ENCODE data around the gene PDZRN3. TPM values are rescaled to one million over a fixed set of nuclear protein-coding genes. Genes with fewer than 3 reads are reported as not detected.
"Not testable (repeated sequence)": the region's sequence is repeated elsewhere in the genome, so short reads cannot be mapped to it uniquely, and the experiment has no call there.

PDZRN3 gene
- polyA plus RNA-seq, 4 donors: 2.2 to 21.4 (median 14.1) TPM

GRCh38 chr3:73470860-73471259 lies 153.9 kb downstream of the PDZRN3 start:
- H3K4me1 ChIP-seq (ENCODE audit: control insufficient read depth in 3 of 3, insufficient read depth in 2 of 3, low read depth in 1 of 3, low read length in 2 of 3): peaks cover 0 to 15% (median 7%) of the 10 kb centered on the region in 3 donors
- DNase-seq: no peak
- no peak overlapping the region for H3K4me3 ChIP-seq (ENCODE audit: low read depth in 1 of 3, low read length in 3 of 3)
- no peaks in the 10 kb centered on the region for H3K27me3 ChIP-seq (ENCODE audit: control insufficient read depth in 3 of 3, insufficient read depth in 3 of 3, low read length in 3 of 3)
- no peaks in the 10 kb centered on the region for H3K9me3 ChIP-seq (ENCODE audit: control insufficient read depth in 2 of 2, insufficient read depth in 1 of 2, low read depth in 1 of 2, low read length in 1 of 2)
- no peak overlapping the region for H3K27ac ChIP-seq (ENCODE audit: low read depth in 1 of 3, low read length in 2 of 3)
- FAIRE-seq: no peak
- H3K36me3 ChIP-seq (ENCODE audit: control insufficient read depth in 3 of 3, insufficient read depth in 2 of 3, low read depth in 1 of 3, low read length in 3 of 3): no peaks in the 10 kb centered on the region
- WGBS, 3 donors: 73 to 78% (median 74%) methylated on average over 4 of the region's 4 CpGs

- WGBS, 3 donors: 91 to 95% (median 93%) methylated on average over 9 of the region's 9 CpGs
- DNase-seq (no peak), FAIRE-seq (no peak)
- Histone ChIP-seq H3K4me1 (ENCODE audit: control insufficient read depth in 3 of 3, insufficient read depth in 2 of 3, low read depth in 1 of 3, low read length in 2 of 3) (peaks cover 0 to 10% (median 3%) of the 10 kb centered on the region in 3 donors), H3K27ac (ENCODE audit: low read depth in 1 of 3, low read length in 2 of 3) (no peak overlapping the region), H3K4me3 (ENCODE audit: low read depth in 1 of 3, low read length in 3 of 3) (no peak overlapping the region), H3K9me3 (ENCODE audit: control insufficient read depth in 2 of 2, insufficient read depth in 1 of 2, low read depth in 1 of 2, low read length in 1 of 2) (no peaks in the 10 kb centered on the region), H3K36me3 (ENCODE audit: control insufficient read depth in 3 of 3, insufficient read depth in 2 of 3, low read depth in 1 of 3, low read length in 3 of 3) (no peaks in the 10 kb centered on the region), H3K27me3 (ENCODE audit: control insufficient read depth in 3 of 3, insufficient read depth in 3 of 3, low read length in 3 of 3) (no peaks in the 10 kb centered on the region)
Observed at GRCh38 chr3:73469331-73469730, 155.4 kb downstream of the PDZRN3 start.

- Histone ChIP-seq H3K4me1 (ENCODE audit: control insufficient read depth in 3 of 3, insufficient read depth in 2 of 3, low read depth in 1 of 3, low read length in 2 of 3) (peaks cover 0 to 3% (median 3%) of the 10 kb centered on the region in 3 donors), H3K36me3 (ENCODE audit: control insufficient read depth in 3 of 3, insufficient read depth in 2 of 3, low read depth in 1 of 3, low read length in 3 of 3) (no peaks in the 10 kb centered on the region), H3K27ac (ENCODE audit: low read depth in 1 of 3, low read length in 2 of 3) (no peak overlapping the region), H3K4me3 (ENCODE audit: low read depth in 1 of 3, low read length in 3 of 3) (no peak overlapping the region), H3K9me3 (ENCODE audit: control insufficient read depth in 2 of 2, insufficient read depth in 1 of 2, low read depth in 1 of 2, low read length in 1 of 2) (no peaks in the 10 kb centered on the region), H3K27me3 (ENCODE audit: control insufficient read depth in 3 of 3, insufficient read depth in 3 of 3, low read length in 3 of 3) (no peaks in the 10 kb centered on the region)
- DNase-seq (no peak), FAIRE-seq (no peak)
- WGBS, 3 donors: 64 to 77% (median 67%) methylated on average over 3 of the region's 3 CpGs
Observed at GRCh38 chr3:73467211-73467610, 157.5 kb downstream of the PDZRN3 start.

GRCh38 chr3:73465926-73466325 lies 158.8 kb downstream of the PDZRN3 start:
- no peaks in the 10 kb centered on the region for H3K36me3 ChIP-seq (ENCODE audit: control insufficient read depth in 3 of 3, insufficient read depth in 2 of 3, low read depth in 1 of 3, low read length in 3 of 3)
- H3K4me3 ChIP-seq (ENCODE audit: low read depth in 1 of 3, low read length in 3 of 3): no peak overlapping the region
- H3K27me3 ChIP-seq (ENCODE audit: control insufficient read depth in 3 of 3, insufficient read depth in 3 of 3, low read length in 3 of 3): no peaks in the 10 kb centered on the region
- no peak overlapping the region for H3K27ac ChIP-seq (ENCODE audit: low read depth in 1 of 3, low read length in 2 of 3)
- no peak for DNase-seq
- H3K9me3 ChIP-seq (ENCODE audit: control insufficient read depth in 2 of 2, insufficient read depth in 1 of 2, low read depth in 1 of 2, low read length in 1 of 2): no peaks in the 10 kb centered on the region
- no peak for FAIRE-seq
- peaks cover 0 to 3% (median 0%) of the 10 kb centered on the region in 3 donors for H3K4me1 ChIP-seq (ENCODE audit: control insufficient read depth in 3 of 3, insufficient read depth in 2 of 3, low read depth in 1 of 3, low read length in 2 of 3)
- 58 to 75% (median 69%) methylated on average over 2 of the region's 2 CpGs for WGBS, 3 donors

GRCh38 chr3:73464126-73464525 lies 160.6 kb downstream of the PDZRN3 start:
- not testable (repeated sequence) for H3K4me3 ChIP-seq (ENCODE audit: low read depth in 1 of 3, low read length in 3 of 3); H3K27ac ChIP-seq (ENCODE audit: low read depth in 1 of 3, low read length in 2 of 3); H3K9me3 ChIP-seq (ENCODE audit: control insufficient read depth in 2 of 2, insufficient read depth in 1 of 2, low read depth in 1 of 2, low read length in 1 of 2); DNase-seq; H3K4me1 ChIP-seq (ENCODE audit: control insufficient read depth in 3 of 3, insufficient read depth in 2 of 3, low read depth in 1 of 3, low read length in 2 of 3); FAIRE-seq; H3K27me3 ChIP-seq (ENCODE audit: control insufficient read depth in 3 of 3, insufficient read depth in 3 of 3, low read length in 3 of 3); H3K36me3 ChIP-seq (ENCODE audit: control insufficient read depth in 3 of 3, insufficient read depth in 2 of 3, low read depth in 1 of 3, low read length in 3 of 3)
- 85 to 96% (median 86%) methylated on average over 5 of the region's 5 CpGs for WGBS, 3 donors

- Histone ChIP-seq H3K4me1 (ENCODE audit: control insufficient read depth in 3 of 3, insufficient read depth in 2 of 3, low read depth in 1 of 3, low read length in 2 of 3) (no peaks in the 10 kb centered on the region), H3K27ac (ENCODE audit: low read depth in 1 of 3, low read length in 2 of 3) (no peak overlapping the region), H3K4me3 (ENCODE audit: low read depth in 1 of 3, low read length in 3 of 3) (no peak overlapping the region), H3K36me3 (ENCODE audit: control insufficient read depth in 3 of 3, insufficient read depth in 2 of 3, low read depth in 1 of 3, low read length in 3 of 3) (no peaks in the 10 kb centered on the region), H3K27me3 (ENCODE audit: control insufficient read depth in 3 of 3, insufficient read depth in 3 of 3, low read length in 3 of 3) (no peaks in the 10 kb centered on the region), H3K9me3 (ENCODE audit: control insufficient read depth in 2 of 2, insufficient read depth in 1 of 2, low read depth in 1 of 2, low read length in 1 of 2) (no peaks in the 10 kb centered on the region)
- no peak for FAIRE-seq
- 73 to 93% (median 91%) methylated on average over 4 of the region's 4 CpGs for WGBS, 3 donors
- DNase-seq: no peak
Observed at GRCh38 chr3:73461547-73461946, 163.2 kb downstream of the PDZRN3 start.

GRCh38 chr3:73459711-73460110 lies 165.0 kb downstream of the PDZRN3 start:
- Histone ChIP-seq H3K27ac (ENCODE audit: low read depth in 1 of 3, low read length in 2 of 3) (no peak overlapping the region), H3K9me3 (ENCODE audit: control insufficient read depth in 2 of 2, insufficient read depth in 1 of 2, low read depth in 1 of 2, low read length in 1 of 2) (no peaks in the 10 kb centered on the region), H3K27me3 (ENCODE audit: control insufficient read depth in 3 of 3, insufficient read depth in 3 of 3, low read length in 3 of 3) (no peaks in the 10 kb centered on the region), H3K4me1 (ENCODE audit: control insufficient read depth in 3 of 3, insufficient read depth in 2 of 3, low read depth in 1 of 3, low read length in 2 of 3) (no peaks in the 10 kb centered on the region), H3K36me3 (ENCODE audit: control insufficient read depth in 3 of 3, insufficient read depth in 2 of 3, low read depth in 1 of 3, low read length in 3 of 3) (no peaks in the 10 kb centered on the region), H3K4me3 (ENCODE audit: low read depth in 1 of 3, low read length in 3 of 3) (no peak overlapping the region)
- DNase-seq (no peak), FAIRE-seq (no peak)
- WGBS, 3 donors: 89 to 95% (median 90%) methylated on average over 2 of the region's 2 CpGs

GRCh38 chr3:73453666-73454065 lies 171.1 kb downstream of the PDZRN3 start:
- DNase-seq (no peak), FAIRE-seq (no peak)
- Histone ChIP-seq H3K36me3 (ENCODE audit: control insufficient read depth in 3 of 3, insufficient read depth in 2 of 3, low read depth in 1 of 3, low read length in 3 of 3) (no peaks in the 10 kb centered on the region), H3K4me3 (ENCODE audit: low read depth in 1 of 3, low read length in 3 of 3) (no peak overlapping the region), H3K4me1 (ENCODE audit: control insufficient read depth in 3 of 3, insufficient read depth in 2 of 3, low read depth in 1 of 3, low read length in 2 of 3) (peaks cover 0 to 22% (median 4%) of the 10 kb centered on the region in 3 donors), H3K9me3 (ENCODE audit: control insufficient read depth in 2 of 2, insufficient read depth in 1 of 2, low read depth in 1 of 2, low read length in 1 of 2) (no peaks in the 10 kb centered on the region), H3K27ac (ENCODE audit: low read depth in 1 of 3, low read length in 2 of 3) (no peak overlapping the region), H3K27me3 (ENCODE audit: control insufficient read depth in 3 of 3, insufficient read depth in 3 of 3, low read length in 3 of 3) (no peaks in the 10 kb centered on the region)
- 68 to 88% (median 79%) methylated on average over 4 of the region's 4 CpGs for WGBS, 3 donors

GRCh38 chr3:73452729-73453128 lies 172.0 kb downstream of the PDZRN3 start:
- H3K4me1 ChIP-seq (ENCODE audit: control insufficient read depth in 3 of 3, insufficient read depth in 2 of 3, low read depth in 1 of 3, low read length in 2 of 3): peaks cover 0 to 28% (median 4%) of the 10 kb centered on the region in 3 donors
- no peak overlapping the region for H3K4me3 ChIP-seq (ENCODE audit: low read depth in 1 of 3, low read length in 3 of 3)
- no peak for DNase-seq
- no peak for FAIRE-seq
- no peak overlapping the region for H3K27ac ChIP-seq (ENCODE audit: low read depth in 1 of 3, low read length in 2 of 3)
- H3K36me3 ChIP-seq (ENCODE audit: control insufficient read depth in 3 of 3, insufficient read depth in 2 of 3, low read depth in 1 of 3, low read length in 3 of 3): no peaks in the 10 kb centered on the region
- WGBS, 3 donors: 77 to 88% (median 86%) methylated on average over 3 of the region's 3 CpGs
- H3K27me3 ChIP-seq (ENCODE audit: control insufficient read depth in 3 of 3, insufficient read depth in 3 of 3, low read length in 3 of 3): no peaks in the 10 kb centered on the region
- no peaks in the 10 kb centered on the region for H3K9me3 ChIP-seq (ENCODE audit: control insufficient read depth in 2 of 2, insufficient read depth in 1 of 2, low read depth in 1 of 2, low read length in 1 of 2)

Measured in small intestine (tissue), 7 donors.